H9 (cell line): ENCODE data around the gene ANXA2. TPM values are rescaled to one million over a fixed set of nuclear protein-coding genes. Genes with fewer than 3 reads are reported as not detected.

Source experiments
- DNase-seq: peaks from one replicate; pipeline ENCODE4 v3.0.0-alpha.2; 2017
- H2AFZ ChIP-seq: one replicate; pipeline ENCODE4 v1.6.1; 2013; ENCODE audit warnings: mild to moderate bottlenecking, low read length, control low read depth, moderate library complexity
- H2AK5ac ChIP-seq: 2 replicates; pipeline ENCODE4 v1.6.1; 2013; ENCODE audit warnings: low read length, control low read depth, mixed read lengths; ENCODE audit not compliant: insufficient read length
- H2BK120ac ChIP-seq: one replicate; pipeline ENCODE4 v1.6.1; 2013; ENCODE audit warnings: low read depth, mild to moderate bottlenecking, low read length, control low read depth, inconsistent platforms; ENCODE audit not compliant: poor library complexity, severe bottlenecking
- H2BK12ac ChIP-seq: 2 replicates; pipeline ENCODE4 v1.6.1; 2013; ENCODE audit warnings: low read length, control low read depth, mixed read lengths, low read depth; ENCODE audit not compliant: insufficient read length
- H2BK15ac ChIP-seq: 2 replicates; pipeline ENCODE4 v1.6.1; 2013; ENCODE audit warnings: low read depth, low read length, control low read depth
- H2BK20ac ChIP-seq: one replicate; pipeline ENCODE4 v1.6.1; 2013; ENCODE audit warnings: low read depth, mild to moderate bottlenecking, low read length, control low read depth, inconsistent platforms; ENCODE audit not compliant: poor library complexity, severe bottlenecking
- H2BK5ac ChIP-seq: 2 replicates; pipeline ENCODE4 v1.6.1; 2013; ENCODE audit warnings: low read length, control low read depth, mixed read lengths; ENCODE audit not compliant: insufficient read length
- H3K14ac ChIP-seq: 2 replicates; pipeline ENCODE4 v1.6.1; 2013; ENCODE audit warnings: low read length, control low read depth; ENCODE audit not compliant: insufficient read depth
- H3K18ac ChIP-seq: 2 replicates; pipeline ENCODE4 v1.6.1; 2013; ENCODE audit warnings: low read depth, mild to moderate bottlenecking, mixed read lengths, low read length, control low read depth; ENCODE audit not compliant: insufficient read length
- H3K23ac ChIP-seq: 2 replicates; pipeline ENCODE4 v1.6.1; 2013; ENCODE audit warnings: low read length, control low read depth, mixed read lengths, low read depth; ENCODE audit not compliant: insufficient read length
- H3K23me2 ChIP-seq: 2 replicates; pipeline ENCODE4 v1.6.1; 2013; ENCODE audit warnings: low read depth, mild to moderate bottlenecking, mixed read lengths, low read length, control low read depth; ENCODE audit not compliant: insufficient read length, poor library complexity, severe bottlenecking
- H3K27ac ChIP-seq: 2 replicates; pipeline ENCODE4 v1.5.1; 2013; ENCODE audit warnings: low read length, control low read depth, mixed read lengths, low read depth; ENCODE audit not compliant: insufficient read length
- H3K27me3 ChIP-seq: 2 replicates; pipeline ENCODE4 v1.6.1; 2013; ENCODE audit warnings: low read length, control low read depth, inconsistent platforms; ENCODE audit not compliant: insufficient read depth
- H3K4ac ChIP-seq: 2 replicates; pipeline ENCODE4 v1.6.1; 2013; ENCODE audit warnings: low read depth, mild to moderate bottlenecking, control low read depth, inconsistent platforms, low read length, moderate library complexity
- H3K4me1 ChIP-seq: 2 replicates; pipeline ENCODE4 v1.6.1; 2013; ENCODE audit warnings: low read length, control low read depth, inconsistent platforms; ENCODE audit not compliant: insufficient read depth
- H3K4me2 ChIP-seq: 2 replicates; pipeline ENCODE4 v1.6.1; 2013; ENCODE audit warnings: low read length, control low read depth, mixed read lengths; ENCODE audit not compliant: insufficient read length, insufficient read depth
- H3K56ac ChIP-seq: 2 replicates; pipeline ENCODE4 v1.6.1; 2013; ENCODE audit warnings: low read depth, mild to moderate bottlenecking, mixed read lengths, low read length, control low read depth; ENCODE audit not compliant: insufficient read length
- H3K79me1 ChIP-seq: 2 replicates; pipeline ENCODE4 v1.6.1; 2013; ENCODE audit warnings: low read depth, mild to moderate bottlenecking, moderate library complexity, low read length, control low read depth, inconsistent platforms; ENCODE audit not compliant: insufficient read depth, poor library complexity, severe bottlenecking
- H3K79me2 ChIP-seq: 2 replicates; pipeline ENCODE4 v1.6.1; 2013; ENCODE audit warnings: low read length, control low read depth, inconsistent platforms; ENCODE audit not compliant: insufficient read depth
- H3K9ac ChIP-seq: 2 replicates; pipeline ENCODE4 v1.6.1; 2013; ENCODE audit warnings: low read length, control low read depth, mixed read lengths; ENCODE audit not compliant: insufficient read length; ENCODE audit errors: extremely low read depth
- H3K9me3 ChIP-seq: one replicate; pipeline ENCODE4 v1.6.1; 2013; ENCODE audit warnings: low read depth, low read length, inconsistent platforms; ENCODE audit not compliant: control insufficient read depth
- H3T11ph ChIP-seq: one replicate; pipeline ENCODE4 v1.6.1; 2013; ENCODE audit warnings: mild to moderate bottlenecking, low read length, control low read depth, inconsistent platforms
- H4K20me1 ChIP-seq: one replicate; pipeline ENCODE4 v1.6.1; 2013; ENCODE audit not compliant: control insufficient read depth, insufficient read length, insufficient read depth
- H4K5ac ChIP-seq: 2 replicates; pipeline ENCODE4 v1.6.1; 2013; ENCODE audit warnings: low read depth, mild to moderate bottlenecking, mixed read lengths, low read length, control low read depth; ENCODE audit not compliant: insufficient read length
- H4K8ac ChIP-seq: replicated peaks from 2 replicates; pipeline ENCODE4 v1.6.1; 2013; ENCODE audit warnings: low read length, control low read depth, mixed read lengths, low read depth; ENCODE audit not compliant: insufficient read length
- H4K91ac ChIP-seq: 2 replicates; pipeline ENCODE4 v1.6.1; 2013; ENCODE audit warnings: low read depth, mild to moderate bottlenecking, moderate library complexity, mixed read lengths, low read length, control low read depth; ENCODE audit not compliant: insufficient read length
- H3K27ac Mint-ChIP-seq, 3 experiments: 2 replicates in 2 of 3; 3 replicates in 1 of 3; pipeline ENCODE4 v1.8.0; 2020 to 2021; ENCODE audit warnings: mixed read lengths in 3 of 3, mild to moderate bottlenecking in 1 of 3, moderate library complexity in 1 of 3
- H3K27me3 Mint-ChIP-seq: 2 replicates; pipeline ENCODE4 v1.8.0; 2021; ENCODE audit warnings: low read depth, mild to moderate bottlenecking, moderate library complexity, mixed read lengths
- H3K36me3 Mint-ChIP-seq, 3 experiments: 2 replicates in 2 of 3; 3 replicates in 1 of 3; pipeline ENCODE4 v1.8.0; 2020 to 2021; ENCODE audit warnings: low read depth in 3 of 3, mixed read lengths in 3 of 3; ENCODE audit not compliant: insufficient read depth in 1 of 3
- H3K4me1 Mint-ChIP-seq, 2 experiments: 2 replicates each; pipeline ENCODE4 v1.8.0; 2020; ENCODE audit warnings: mixed read lengths in 2 of 2
- H3K4me3 Mint-ChIP-seq, 2 experiments: 2 replicates in 1 of 2; 3 replicates in 1 of 2; pipeline ENCODE4 v1.8.0; 2020 to 2021; ENCODE audit warnings: mild to moderate bottlenecking in 2 of 2, mixed read lengths in 2 of 2, moderate library complexity in 1 of 2
- H3K9me3 Mint-ChIP-seq, 2 experiments: 2 replicates in 1 of 2; 3 replicates in 1 of 2; pipeline ENCODE4 v1.8.0; 2020; ENCODE audit warnings: mild to moderate bottlenecking in 2 of 2, mixed read lengths in 2 of 2, moderate library complexity in 1 of 2
- CTCF ChIP-seq: fragments of 200-600 bp; sonication (generic); conservative IDR thresholded peaks from 3 replicates; pipeline ENCODE4 v1.8.0; 2021; ENCODE audit warnings: antibody characterized with exemption, mild to moderate bottlenecking
- WGBS: extraction: QIAGEN DNeasy Blood & Tissue Kit; methylation state at CpG from one replicate; pipeline ENCODE4 v1.1.7; 2013; ENCODE audit warnings: missing lambda C conversion rate, low lambda C conversion rate, mixed read lengths; ENCODE audit not compliant: insufficient read length; ENCODE audit errors: extremely low coverage; 5-methylcytosine and 5-hydroxymethylcytosine counted together
- total RNA-seq: library from RNA; stranded (reverse); gene quantifications from 2 replicates; pipeline ENCODE4 v1.2.1, GENCODE V29; 2021

ANXA2 gene
- total RNA-seq, 1 experiment from 2014 or later, result 126 TPM

GRCh38 chr15:60426870-60427508, 29.2 kb upstream of the ANXA2 start:
- H3K4me1 Mint-ChIP-seq, result peaks cover 7 to 14% of the 10 kb centered on the region in 2 experiments; a peak in 2 of 4 replicates
- no peak for DNase-seq
- Histone ChIP-seq H2BK20ac (no peak overlapping the region), H4K8ac (no peak overlapping the region), H3T11ph (no peak overlapping the region), H3K27ac (no peak overlapping the region), H3K9me3 (no peaks in the 10 kb centered on the region), H4K91ac (no peak overlapping the region), H3K14ac (no peak overlapping the region), H4K5ac (no peak overlapping the region), H3K23me2 (no peaks in the 10 kb centered on the region), H2BK15ac (no peak overlapping the region), H3K18ac (no peak overlapping the region), H2BK120ac (no peak overlapping the region), H2AK5ac (no peak overlapping the region), H3K9ac (no peak overlapping the region), H3K23ac (no peak overlapping the region), H2AFZ (no peak overlapping the region), H3K4me2 (no peak overlapping the region), H3K79me2 (no peaks in the 10 kb centered on the region), H3K4ac (no peak overlapping the region), H3K4me1 (no peaks in the 10 kb centered on the region), H3K79me1 (no peaks in the 10 kb centered on the region), H3K27me3 (no peaks in the 10 kb centered on the region), H3K56ac (no peak overlapping the region), H4K20me1 (no peaks in the 10 kb centered on the region), H2BK12ac (no peak overlapping the region), H2BK5ac (no peak overlapping the region)
- no peaks in the 10 kb centered on the region for H3K9me3 Mint-ChIP-seq
- H3K27me3 Mint-ChIP-seq, result no peaks in the 10 kb centered on the region
- TF ChIP-seq CTCF, result no peak
- no CpG with 5 or more reads among the region's 2 CpGs for WGBS
- H3K27ac Mint-ChIP-seq, result no peak overlapping the region
- H3K36me3 Mint-ChIP-seq, result peaks cover 9 to 29% (median 29%) of the 10 kb centered on the region in 3 experiments; a peak in 6 of 7 replicates
- H3K4me3 Mint-ChIP-seq, result no peak overlapping the region
